SK-N-SH (cell line): ENCODE results near the gene OCA2. TPM values are rescaled to one million over a fixed set of nuclear protein-coding genes. Genes with fewer than 3 reads are reported as not detected.

Experiments used
- CTCF ChIA-PET: fragments of 300-600, 350-600 bp; formaldehyde crosslinking; extraction: SDS; loops from one replicate; lab custom pipeline; 2021; lab: Yijun Ruan, JAX
- POLR2A ChIA-PET: fragments of 350-600 bp; sonication (Branson Sonifier 250); formaldehyde crosslinking; extraction: SDS; loops from one replicate; lab custom pipeline; 2020; ENCODE audit warnings: antibody characterized with exemption, inconsistent platforms; lab: Yijun Ruan, JAX
- DNase-seq: peaks from one replicate; pipeline ENCODE4 v3.0.0; 2012
- H2AFZ ChIP-seq: fragments of 200-600 bp; sonication (generic); 2 replicates; pipeline ENCODE4 v1.8.1; 2016; ENCODE audit warnings: antibody characterized with exemption, mild to moderate bottlenecking, low read depth
- H3F3A ChIP-seq: fragments of 200-600 bp; sonication (generic); replicated peaks from 2 replicates; pipeline ENCODE3; 2016; ENCODE audit warnings: antibody characterized with exemption, mild to moderate bottlenecking; ENCODE audit not compliant: insufficient read depth
- H3K27ac ChIP-seq, 2 experiments: fragments of 200-500 bp in 1 of 2; fragments of 200-600 bp in 1 of 2; sonication (Bioruptor generic) in 1 of 2; sonication (generic), shearing (Covaris generic) in 1 of 2; 2 replicates each; pipeline versions ENCODE4 v1.5.1 to v1.6.1; 2014 to 2016; ENCODE audit warnings: low read depth in 2 of 2, inconsistent platforms in 1 of 2, low read length in 1 of 2, mild to moderate bottlenecking in 1 of 2, mixed read lengths in 1 of 2
- H3K27me3 ChIP-seq: fragments of 200-600 bp; sonication (generic), shearing (Covaris generic); 2 replicates; pipeline ENCODE4 v1.6.1; 2016; ENCODE audit warnings: mixed run types; ENCODE audit not compliant: insufficient read depth
- H3K36me3 ChIP-seq, 2 experiments: fragments of 200-500 bp in 1 of 2; fragments of 200-600 bp in 1 of 2; sonication (Bioruptor generic) in 1 of 2; sonication (generic) in 1 of 2; replicated peaks in 1 of 2; 2 replicates each; pipeline versions ENCODE3 to v1.5.1; 2014 to 2016; ENCODE audit warnings: low read length in 1 of 2, mild to moderate bottlenecking in 1 of 2; ENCODE audit not compliant: insufficient read depth in 2 of 2, control insufficient read depth in 1 of 2
- H3K4me1 ChIP-seq, 2 experiments: fragments of 200-500 bp in 1 of 2; fragments of 200-600 bp in 1 of 2; sonication (Bioruptor generic) in 1 of 2; sonication (generic), shearing (Covaris generic) in 1 of 2; 2 replicates each; pipeline versions ENCODE4 v1.5.1 to v1.6.1; 2014 to 2016; ENCODE audit warnings: low read depth in 1 of 2, low read length in 1 of 2, mixed run types in 1 of 2; ENCODE audit not compliant: insufficient read depth in 2 of 2, control insufficient read depth in 1 of 2
- H3K4me2 ChIP-seq: fragments of 200-600 bp; sonication (generic), shearing (Covaris generic); 2 replicates; pipeline ENCODE4 v1.6.1; 2017; ENCODE audit warnings: mixed run types
- H3K4me3 ChIP-seq, 2 experiments: fragments of 200-500 bp in 1 of 2; fragments of 200-600 bp in 1 of 2; sonication (Bioruptor generic) in 1 of 2; sonication (generic), shearing (Covaris generic) in 1 of 2; 2 replicates each; pipeline versions ENCODE4 v1.5.1 to v1.8.1; 2014 to 2016; ENCODE audit warnings: low read depth in 2 of 2, inconsistent platforms in 1 of 2, low read length in 1 of 2, mild to moderate bottlenecking in 1 of 2, mixed read lengths in 1 of 2, moderate library complexity in 1 of 2
- H3K79me2 ChIP-seq: fragments of 200-600 bp; sonication (generic); 2 replicates; pipeline ENCODE4 v1.8.1; 2017; ENCODE audit warnings: mild to moderate bottlenecking; ENCODE audit not compliant: insufficient read depth
- H3K9ac ChIP-seq: fragments of 200-600 bp; sonication (generic); 2 replicates; pipeline ENCODE4 v1.6.1; 2017; ENCODE audit warnings: mixed run types
- H3K9me2 ChIP-seq: fragments of 200-600 bp; sonication (generic); 2 replicates; pipeline ENCODE4 v1.6.1; 2017; ENCODE audit warnings: mixed run types
- H3K9me3 ChIP-seq: fragments of 200-600 bp; sonication (generic); 2 replicates; pipeline ENCODE4 v1.6.1; 2017; ENCODE audit warnings: mixed run types, mild to moderate bottlenecking, moderate library complexity
- H4K20me1 ChIP-seq: fragments of 200-600 bp; sonication (generic); 2 replicates; pipeline ENCODE4 v1.6.1; 2017; ENCODE audit warnings: mild to moderate bottlenecking, mixed run types; ENCODE audit not compliant: insufficient read depth
- ELF1 ChIP-seq: IDR thresholded peaks from 2 replicates; pipeline ENCODE4 v1.4.0; 2012
- EP300 ChIP-seq, 2 experiments: IDR thresholded peaks; 2 replicates each; pipeline versions ENCODE4 v1.4.0 to v1.6.1; 2012; ENCODE audit warnings: borderline replicate concordance in 1 of 2, low read depth in 1 of 2, low read length in 1 of 2
- GABPA ChIP-seq: IDR thresholded peaks from 2 replicates; pipeline ENCODE4 v1.4.0; 2012; ENCODE audit warnings: low read depth, mild to moderate bottlenecking
- MEF2A ChIP-seq: IDR thresholded peaks from 2 replicates; pipeline ENCODE4 v1.4.0; 2012; ENCODE audit warnings: low read depth, borderline replicate concordance
- NRF1 ChIP-seq: IDR thresholded peaks from 2 replicates; pipeline ENCODE4 v1.6.1; 2012; ENCODE audit warnings: low read depth, mild to moderate bottlenecking, low read length
- PBX3 ChIP-seq: IDR thresholded peaks from 2 replicates; pipeline ENCODE4; 2012
- RAD21 ChIP-seq: IDR thresholded peaks from 2 replicates; pipeline ENCODE4 v1.6.1; 2012; ENCODE audit warnings: mild to moderate bottlenecking, low read length
- RXRA ChIP-seq: IDR thresholded peaks from 2 replicates; pipeline ENCODE4 v1.4.0; 2012; ENCODE audit warnings: low read depth, mild to moderate bottlenecking, borderline replicate concordance
- TAF1 ChIP-seq: IDR thresholded peaks from 2 replicates; pipeline ENCODE4 v1.6.1; 2012; ENCODE audit warnings: low read depth, mild to moderate bottlenecking, low read length, moderate library complexity, borderline replicate concordance
- YY1 ChIP-seq: IDR thresholded peaks from 2 replicates; pipeline ENCODE4 v1.4.0; 2012; ENCODE audit warnings: low read depth, mild to moderate bottlenecking
- ZBTB33 ChIP-seq: IDR thresholded peaks from 2 replicates; pipeline ENCODE4 v1.4.0; 2012; ENCODE audit warnings: low read depth, borderline replicate concordance
- whole genome bisulfite sequencing: methylation state at CpG from one replicate; pipeline ENCODE4 v1.1.6; 2017; ENCODE audit warnings: low lambda C conversion rate; 5-methylcytosine and 5-hydroxymethylcytosine counted together
- polyA plus RNA-seq, 3 experiments: library from polyadenylated mRNA; depleted of rRNA; stranded (reverse); fragments of >200 nt; gene quantifications; 2 replicates each; pipeline ENCODE4 v1.2.3, GENCODE V29; 2012
- TF ChIP-seq, protein P1 (sequence below): fragments of 150-350 bp; IDR thresholded peaks from 2 replicates; pipeline ENCODE4 v1.6.1; 2017; ENCODE audit warnings: antibody characterized with exemption, low read length, low read depth, borderline replicate concordance

The OCA2 gene
- polyA plus RNA-seq, 1 of the 3 experiments (the other 2 are of a cell fraction), result 0.16 TPM

GRCh38 chr15:28085489-28086174 is 13.5 kb downstream of the OCA2 start:
- H3K4me1 ChIP-seq, result no peaks in the 10 kb centered on the region
- H2AFZ ChIP-seq, result no peak overlapping the region
- no peak overlapping the region for H3K4me2 ChIP-seq
- H3K27me3 ChIP-seq, result no peaks in the 10 kb centered on the region
- ChIA-PET POLR2A (no interaction called here), CTCF (interaction anchor here (0.6 to 2.1 kb wide), 11 partner anchors 13 to 83 kb away, joined by 3 to 11 read pairs (median 3); partner anchors contain the start of gene OCA2)
- no peak overlapping the region for H3K9ac ChIP-seq
- no peaks in the 10 kb centered on the region for H3F3A ChIP-seq
- no peaks in the 10 kb centered on the region for H3K9me3 ChIP-seq
- WGBS, result 33% methylated on average over 3 of the region's 4 CpGs
- H3K36me3 ChIP-seq, result no peaks in the 10 kb centered on the region
- H3K4me3 ChIP-seq, result no peak overlapping the region
- H3K9me2 ChIP-seq, result no peaks in the 10 kb centered on the region
- H3K27ac ChIP-seq, result no peak overlapping the region
- TF ChIP-seq GABPA, result no peak
- TF ChIP-seq ZBTB33, result no peak
- TF ChIP-seq, protein P1, sequence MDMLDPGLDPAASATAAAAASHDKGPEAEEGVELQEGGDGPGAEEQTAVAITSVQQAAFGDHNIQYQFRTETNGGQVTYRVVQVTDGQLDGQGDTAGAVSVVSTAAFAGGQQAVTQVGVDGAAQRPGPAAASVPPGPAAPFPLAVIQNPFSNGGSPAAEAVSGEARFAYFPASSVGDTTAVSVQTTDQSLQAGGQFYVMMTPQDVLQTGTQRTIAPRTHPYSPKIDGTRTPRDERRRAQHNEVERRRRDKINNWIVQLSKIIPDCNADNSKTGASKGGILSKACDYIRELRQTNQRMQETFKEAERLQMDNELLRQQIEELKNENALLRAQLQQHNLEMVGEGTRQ, result no peak
- no peak for TF ChIP-seq YY1
- TF ChIP-seq EP300 (IDR thresholded peaks at IDR 0.05; ENCODE audit: borderline replicate concordance in 1 of 2, low read depth in 1 of 2, low read length in 1 of 2), result no peak
- TF ChIP-seq RXRA, result no peak
- no peaks in the 10 kb centered on the region for H4K20me1 ChIP-seq
- no peaks in the 10 kb centered on the region for H3K79me2 ChIP-seq
- no peak for DNase-seq

GRCh38 chr15:28084547-28084946 is 14.6 kb downstream of the OCA2 start:
- H3K4me2 ChIP-seq, result no peak overlapping the region
- H3K4me1 ChIP-seq, result no peaks in the 10 kb centered on the region
- H3K27ac ChIP-seq, result no peak overlapping the region
- no peak for DNase-seq
- H3K9me3 ChIP-seq, result no peaks in the 10 kb centered on the region
- H4K20me1 ChIP-seq, result no peaks in the 10 kb centered on the region
- no peak overlapping the region for H2AFZ ChIP-seq
- ChIA-PET POLR2A (no interaction called here), CTCF (interaction anchor here (0.7 to 2.1 kb wide), 7 partner anchors 14 to 63 kb away, joined by 3 to 11 read pairs (median 3); partner anchors contain the start of gene OCA2)
- no peaks in the 10 kb centered on the region for H3K79me2 ChIP-seq
- H3K36me3 ChIP-seq, result no peaks in the 10 kb centered on the region
- no peaks in the 10 kb centered on the region for H3F3A ChIP-seq
- no peaks in the 10 kb centered on the region for H3K9me2 ChIP-seq
- H3K4me3 ChIP-seq, result no peak overlapping the region
- WGBS, result 26% methylated on average over 2 of the region's 3 CpGs
- H3K27me3 ChIP-seq, result no peaks in the 10 kb centered on the region
- TF ChIP-seq ELF1 (no peak), RAD21 (no peak), NRF1 (no peak), MEF2A (no peak), TAF1 (no peak), RXRA (no peak), PBX3 (no peak)
- H3K9ac ChIP-seq, result no peak overlapping the region
